CD14-positive monocyte (primary cell): ENCODE data around the gene RPEL1. TPM values are rescaled to one million over a fixed set of nuclear protein-coding genes. Genes with fewer than 3 reads are reported as not detected.

Experiments used
- DNase-seq, 3 donors: peaks; one replicate each; pipeline ENCODE4 v3.0.0-alpha.2; 2011 to 2022
- H2AFZ ChIP-seq: 2 replicates; pipeline ENCODE4 v1.6.0; 2012; ENCODE audit warnings: mild to moderate bottlenecking, low read depth, low read length, inconsistent platforms; ENCODE audit not compliant: insufficient read depth, poor library complexity, severe bottlenecking
- H3K27ac ChIP-seq, 2 donors: 1 replicate in 1 of 2; 2 replicates in 1 of 2; pipeline ENCODE4 v1.5.1; 2012 to 2013; ENCODE audit warnings: low read length in 2 of 2, control low read depth in 1 of 2, inconsistent platforms in 1 of 2, low read depth in 1 of 2, mild to moderate bottlenecking in 1 of 2
- H3K27me3 ChIP-seq, 2 donors: one replicate each; pipeline versions ENCODE4 v1.6.0 to v1.6.1; 2011 to 2013; ENCODE audit warnings: low read length in 2 of 2; ENCODE audit not compliant: control insufficient read depth in 2 of 2, insufficient read depth in 2 of 2
- H3K36me3 ChIP-seq, 2 donors: replicated peaks in 1 of 2; 1 replicate in 1 of 2; 2 replicates in 1 of 2; pipeline versions ENCODE4 v1.5.1 to v1.6.1; 2012 to 2013; ENCODE audit warnings: low read length in 2 of 2, control low read depth in 1 of 2, inconsistent platforms in 1 of 2, mild to moderate bottlenecking in 1 of 2; ENCODE audit not compliant: insufficient read depth in 2 of 2, control insufficient read depth in 1 of 2
- H3K4me1 ChIP-seq, 2 donors: 1 replicate in 1 of 2; 2 replicates in 1 of 2; pipeline versions ENCODE4 v1.5.1 to v1.6.1; 2012 to 2013; ENCODE audit warnings: low read length in 2 of 2, control low read depth in 1 of 2, inconsistent platforms in 1 of 2, mild to moderate bottlenecking in 1 of 2, moderate library complexity in 1 of 2; ENCODE audit not compliant: insufficient read depth in 2 of 2, control insufficient read depth in 1 of 2
- H3K4me2 ChIP-seq: replicated peaks from 2 replicates; pipeline ENCODE3; 2012; ENCODE audit warnings: low read length, moderate library complexity, mild to moderate bottlenecking; ENCODE audit not compliant: poor library complexity, severe bottlenecking; ENCODE audit errors: extremely low read depth
- H3K4me3 ChIP-seq, 3 experiments: fragments of 200-600 bp in 1 of 3; sonication (generic) in 1 of 3; replicated peaks in 1 of 3; 1 replicate in 2 of 3; 2 replicates in 1 of 3; pipeline ENCODE4 v1.5.1; 2011 to 2013; ENCODE audit warnings: low read length in 3 of 3, mild to moderate bottlenecking in 3 of 3, control low read depth in 2 of 3, low read depth in 2 of 3, inconsistent platforms in 1 of 3, moderate library complexity in 1 of 3
- H3K79me2 ChIP-seq: 2 replicates; pipeline ENCODE4 v1.6.0; 2012; ENCODE audit warnings: mild to moderate bottlenecking, control low read depth, inconsistent platforms, low read length, moderate library complexity; ENCODE audit not compliant: insufficient read depth
- H3K9ac ChIP-seq: 2 replicates; pipeline ENCODE4 v1.6.0; 2017; ENCODE audit warnings: low read length, mild to moderate bottlenecking; ENCODE audit not compliant: insufficient read depth, poor library complexity, severe bottlenecking
- H3K9me3 ChIP-seq, 2 donors: replicated peaks in 1 of 2; 1 replicate in 1 of 2; 2 replicates in 1 of 2; pipeline versions ENCODE4 v1.5.1 to v1.6.1; 2012 to 2013; ENCODE audit warnings: low read length in 2 of 2, control low read depth in 1 of 2; ENCODE audit not compliant: control insufficient read depth in 1 of 2, insufficient read depth in 1 of 2
- H4K20me1 ChIP-seq: 2 replicates; pipeline ENCODE4 v1.6.0; 2012; ENCODE audit warnings: mild to moderate bottlenecking, low read length, control low read depth, moderate library complexity; ENCODE audit not compliant: insufficient read depth
- H3K27ac Mint-ChIP-seq, 7 donors: one replicate each; pipeline ENCODE4 v1.8.0; 2020; ENCODE audit warnings: mild to moderate bottlenecking in 7 of 7, mixed read lengths in 7 of 7, moderate library complexity in 6 of 7, inconsistent platforms in 2 of 7
- H3K27me3 Mint-ChIP-seq, 3 donors: one replicate each; pipeline ENCODE4 v1.8.0; 2021 to 2022; ENCODE audit warnings: low read depth in 3 of 3, mild to moderate bottlenecking in 3 of 3, mixed read lengths in 3 of 3, moderate library complexity in 3 of 3, inconsistent platforms in 1 of 3
- H3K36me3 Mint-ChIP-seq, 2 donors: one replicate each; pipeline ENCODE4 v1.8.0; 2020; ENCODE audit warnings: mixed read lengths in 2 of 2, inconsistent platforms in 1 of 2, mild to moderate bottlenecking in 1 of 2
- H3K4me1 Mint-ChIP-seq: one replicate; pipeline ENCODE4 v1.8.0; 2020; ENCODE audit warnings: mild to moderate bottlenecking, mixed read lengths
- H3K4me3 Mint-ChIP-seq, 2 donors: one replicate each; pipeline ENCODE4 v1.8.0; 2020; ENCODE audit warnings: mild to moderate bottlenecking in 2 of 2, mixed read lengths in 2 of 2, moderate library complexity in 1 of 2
- H3K9me3 Mint-ChIP-seq, 7 donors: one replicate each; pipeline ENCODE4 v1.8.0; 2020 to 2022; ENCODE audit warnings: mixed read lengths in 7 of 7, mild to moderate bottlenecking in 6 of 7, moderate library complexity in 6 of 7, inconsistent platforms in 2 of 7
- WGBS: methylation state at CpG from one replicate; pipeline ENCODE4 v1.1.5; 2013; ENCODE audit warnings: missing lambda C conversion rate; ENCODE audit not compliant: insufficient coverage; 5-methylcytosine and 5-hydroxymethylcytosine counted together
- intact Hi-C, 2 donors: fragments of 100-400 bp; cut with micrococcal nuclease; formaldehyde crosslinking; loops; one replicate each; pipeline versions ENCODE4 v1.15.0 to v1.15.1; 2023
- polyA plus RNA-seq, 3 donors: library from polyadenylated mRNA; depleted of rRNA in 1 of 3; unstranded in 2 of 3; stranded (reverse) in 1 of 3; fragments of 300-500 nt in 2 of 3; fragments of >200 nt in 1 of 3; fragmentation: Illumina TruSeq in 2 of 3; gene quantifications; 1 replicate in 2 of 3; 2 replicates in 1 of 3; pipeline ENCODE4 v1.2.3, GENCODE V29; 2012 to 2021
- TF ChIP-seq, protein P1 (sequence below): fragments of 200-600 bp; IDR thresholded peaks from one replicate; pipeline ENCODE4 v1.8.0; 2022; ENCODE audit warnings: antibody characterized with exemption, mild to moderate bottlenecking

RPEL1 gene
- polyA plus RNA-seq, 3 donors: not detected

DNA sequence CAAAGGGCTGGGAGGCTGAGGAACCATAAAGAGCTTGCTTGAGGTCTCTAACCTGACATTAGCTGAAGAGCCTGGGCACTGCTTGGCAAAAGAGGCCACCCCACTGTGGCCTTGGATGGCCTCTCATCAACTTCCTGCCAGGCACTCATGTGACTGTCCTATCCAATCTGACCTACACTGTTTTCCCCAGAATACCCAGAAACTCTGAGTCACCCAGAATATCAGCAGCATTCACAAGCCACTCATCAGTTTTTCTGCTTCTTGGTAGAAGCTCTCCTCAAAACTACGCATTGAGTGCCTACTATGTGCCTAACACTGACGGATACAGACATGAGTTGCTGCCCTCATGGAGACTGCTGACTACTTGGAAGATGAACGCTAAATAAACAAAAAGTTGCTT, 48.5 kb upstream of the RPEL1 start:
- H3K9me3 ChIP-seq: no peaks in the 10 kb centered on the region
- no peaks in the 10 kb centered on the region for H3K27me3 Mint-ChIP-seq
- peaks cover 48% of the 10 kb centered on the region for H3K79me2 ChIP-seq
- peak overlapping the region; percentile 84 to 96 for H3K27ac ChIP-seq
- peaks cover 0 to 4% (median 0%) of the 10 kb centered on the region in 7 donors for H3K9me3 Mint-ChIP-seq
- peak overlapping the region; percentile 70 to 84 for H3K4me3 Mint-ChIP-seq
- H3K4me1 ChIP-seq: peaks cover 74 to 82% of the 10 kb centered on the region in 2 donors
- intact Hi-C loops: no loop called here
- WGBS: 26% methylated on average over 3 of the region's 3 CpGs
- H3K4me1 Mint-ChIP-seq: peaks cover 73% of the 10 kb centered on the region
- peak overlapping the region; percentile 91 to 95 (median 94) for H3K27ac Mint-ChIP-seq
- H4K20me1 ChIP-seq: peaks cover 8% of the 10 kb centered on the region
- H2AFZ ChIP-seq: peak overlapping the region; percentile 29
- H3K36me3 Mint-ChIP-seq: no peaks in the 10 kb centered on the region
- H3K36me3 ChIP-seq: no peaks in the 10 kb centered on the region
- TF ChIP-seq, protein P1, sequence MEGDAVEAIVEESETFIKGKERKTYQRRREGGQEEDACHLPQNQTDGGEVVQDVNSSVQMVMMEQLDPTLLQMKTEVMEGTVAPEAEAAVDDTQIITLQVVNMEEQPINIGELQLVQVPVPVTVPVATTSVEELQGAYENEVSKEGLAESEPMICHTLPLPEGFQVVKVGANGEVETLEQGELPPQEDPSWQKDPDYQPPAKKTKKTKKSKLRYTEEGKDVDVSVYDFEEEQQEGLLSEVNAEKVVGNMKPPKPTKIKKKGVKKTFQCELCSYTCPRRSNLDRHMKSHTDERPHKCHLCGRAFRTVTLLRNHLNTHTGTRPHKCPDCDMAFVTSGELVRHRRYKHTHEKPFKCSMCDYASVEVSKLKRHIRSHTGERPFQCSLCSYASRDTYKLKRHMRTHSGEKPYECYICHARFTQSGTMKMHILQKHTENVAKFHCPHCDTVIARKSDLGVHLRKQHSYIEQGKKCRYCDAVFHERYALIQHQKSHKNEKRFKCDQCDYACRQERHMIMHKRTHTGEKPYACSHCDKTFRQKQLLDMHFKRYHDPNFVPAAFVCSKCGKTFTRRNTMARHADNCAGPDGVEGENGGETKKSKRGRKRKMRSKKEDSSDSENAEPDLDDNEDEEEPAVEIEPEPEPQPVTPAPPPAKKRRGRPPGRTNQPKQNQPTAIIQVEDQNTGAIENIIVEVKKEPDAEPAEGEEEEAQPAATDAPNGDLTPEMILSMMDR: no peak
- peak overlapping the region; percentile 59 for H3K9ac ChIP-seq
- peak overlapping the region in 2 of 3 experiments; percentile 24 to 68 for H3K4me3 ChIP-seq
- no peaks in the 10 kb centered on the region for H3K27me3 ChIP-seq
- H3K4me2 ChIP-seq: peak overlapping the region; percentile 77
- peak; percentile 83 to 94 (median 92) for DNase-seq

GRCh38 chr10:103197903-103198302, 47.8 kb upstream of the RPEL1 start:
- TF ChIP-seq, protein P1: no peak
- Histone ChIP-seq H3K27me3 (no peaks in the 10 kb centered on the region), H3K36me3 (no peaks in the 10 kb centered on the region), H4K20me1 (peaks cover 5% of the 10 kb centered on the region), H3K4me1 (peaks cover 79 to 89% of the 10 kb centered on the region in 2 donors), H3K9ac (peak overlapping the region; percentile 59), H3K79me2 (peaks cover 41% of the 10 kb centered on the region), H3K4me2 (peak overlapping the region; percentile 77), H3K4me3 (peak overlapping the region in 2 of 3 experiments; percentile 24 to 68), H3K9me3 (no peaks in the 10 kb centered on the region), H3K27ac (peak overlapping the region; percentile 84 to 96), H2AFZ (no peak overlapping the region)
- WGBS: 0% methylated on average over 2 of the region's 2 CpGs
- intact Hi-C loops: no loop called here
- Mint-ChIP-seq H3K9me3 (peaks cover 0 to 2% (median 0%) of the 10 kb centered on the region in 7 donors), H3K4me1 (peaks cover 79% of the 10 kb centered on the region), H3K36me3 (no peaks in the 10 kb centered on the region), H3K4me3 (peak overlapping the region; percentile 70 to 84), H3K27ac (peak overlapping the region; percentile 91 to 95 (median 94)), H3K27me3 (no peaks in the 10 kb centered on the region)
- peak in 2 of 3 donors; percentile 22 to 33 for DNase-seq
